Erythroblast (primary cell): ENCODE measurements around the gene B3GAT2.

Source experiments
- GATA1 ChIP-seq: IDR thresholded peaks from 2 replicates; pipeline ENCODE4 v1.6.1; 2011; ENCODE audit warnings: low read depth, mild to moderate bottlenecking, control low read depth, low read length, moderate library complexity
- POLR2A ChIP-seq: IDR thresholded peaks from 2 replicates; pipeline ENCODE4 v1.6.1; 2011; ENCODE audit warnings: mild to moderate bottlenecking, low read length

GRCh38 chr6:70844301-70844700, 112.6 kb downstream of the B3GAT2 start:
- TF ChIP-seq POLR2A (no peak), GATA1 (no peak)
